ENCODE data around the gene IFRD2. TPM values are rescaled to one million over a fixed set of nuclear protein-coding genes. Genes with fewer than 3 reads are reported as not detected.

Gene IFRD2
- total RNA-seq, 5 donors from 2014 or later (not counting 1 experiment from before 2014, with no cell fraction given): 50.0 to 91.2 (median 75.9) TPM

DNA sequence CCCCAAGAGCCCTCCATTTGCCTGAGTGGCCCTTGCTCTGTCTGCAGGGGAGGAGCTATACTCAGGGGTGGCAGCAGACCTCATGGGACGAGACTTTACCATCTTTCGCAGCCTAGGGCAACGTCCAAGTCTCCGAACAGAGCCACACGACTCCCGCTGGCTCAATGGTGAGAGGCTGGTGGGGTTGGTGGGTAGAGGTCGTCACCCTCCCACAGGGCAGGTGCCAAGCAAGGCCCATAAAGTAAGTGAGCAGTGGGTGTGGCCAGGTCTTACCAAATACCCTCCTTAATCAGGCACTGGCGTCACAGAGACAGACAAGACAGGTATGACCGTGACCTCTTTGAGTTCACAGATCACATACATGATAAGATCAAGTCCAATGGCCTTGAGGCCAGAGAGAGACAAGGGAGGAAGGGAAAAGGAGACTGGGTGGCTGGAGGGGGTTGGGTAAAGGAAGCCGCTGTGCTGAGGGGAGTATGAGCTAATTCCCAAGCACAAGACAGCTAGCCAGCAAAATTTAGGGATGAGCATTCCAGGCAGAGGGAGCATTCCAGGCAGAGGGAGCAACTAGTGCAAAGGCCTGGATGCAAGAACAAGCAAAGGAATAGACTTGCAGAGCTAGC lies 20.8 kb downstream of the IFRD2 start:
- H3K4me1 Mint-ChIP-seq: peaks cover 23 to 28% (median 24%) of the 10 kb centered on the region in 3 donors
- ChIA-PET CTCF (interaction anchor here in 1 of 2 donors (0.9 to 1.1 kb wide), 2 partner anchors 28 to 77 kb away, joined by 3 to 6 read pairs; partner anchors contain the start of genes HYAL3 and NAA80), POLR2A (no interaction called here)
- Histone ChIP-seq H3K4me3 (ENCODE audit: control insufficient read depth in 1 of 2, extremely low read depth in 1 of 2, low read length in 1 of 2) (no peak overlapping the region), H3K4me1 (ENCODE audit: control insufficient read depth in 1 of 2, extremely low read depth in 1 of 2, insufficient read depth in 2 of 2, low read length in 2 of 2) (peaks cover 3 to 39% of the 10 kb centered on the region in 2 experiments), H3K27me3 (replicated peaks in 1 of 2; ENCODE audit: control insufficient read depth in 2 of 2, extremely low read depth in 1 of 2, insufficient read depth in 2 of 2, low read length in 1 of 2) (peaks cover 9 to 58% of the 10 kb centered on the region in 2 experiments), H3K9me3 (no peaks in the 10 kb centered on the region), H3K27ac (ENCODE audit: low read length) (no peak overlapping the region), H3K36me3 (ENCODE audit: control insufficient read depth in 2 of 2, extremely low read depth in 1 of 2, insufficient read depth in 1 of 2, low read length in 1 of 2) (no peaks in the 10 kb centered on the region)
- ATAC-seq (replicated peaks in 1 of 4) (no peak), DNase-seq (no peak)
- WGBS (ENCODE audit: insufficient coverage): 90% methylated on average over 3 of the region's 10 CpGs
- peaks cover 25 to 32% of the 10 kb centered on the region in 2 donors for H3K27me3 Mint-ChIP-seq
- no peak overlapping the region for H3K27ac Mint-ChIP-seq
- H3K9me3 Mint-ChIP-seq: no peaks in the 10 kb centered on the region
- no peak overlapping the region for H3K4me3 Mint-ChIP-seq
- H3K36me3 Mint-ChIP-seq: no peaks in the 10 kb centered on the region

DNA sequence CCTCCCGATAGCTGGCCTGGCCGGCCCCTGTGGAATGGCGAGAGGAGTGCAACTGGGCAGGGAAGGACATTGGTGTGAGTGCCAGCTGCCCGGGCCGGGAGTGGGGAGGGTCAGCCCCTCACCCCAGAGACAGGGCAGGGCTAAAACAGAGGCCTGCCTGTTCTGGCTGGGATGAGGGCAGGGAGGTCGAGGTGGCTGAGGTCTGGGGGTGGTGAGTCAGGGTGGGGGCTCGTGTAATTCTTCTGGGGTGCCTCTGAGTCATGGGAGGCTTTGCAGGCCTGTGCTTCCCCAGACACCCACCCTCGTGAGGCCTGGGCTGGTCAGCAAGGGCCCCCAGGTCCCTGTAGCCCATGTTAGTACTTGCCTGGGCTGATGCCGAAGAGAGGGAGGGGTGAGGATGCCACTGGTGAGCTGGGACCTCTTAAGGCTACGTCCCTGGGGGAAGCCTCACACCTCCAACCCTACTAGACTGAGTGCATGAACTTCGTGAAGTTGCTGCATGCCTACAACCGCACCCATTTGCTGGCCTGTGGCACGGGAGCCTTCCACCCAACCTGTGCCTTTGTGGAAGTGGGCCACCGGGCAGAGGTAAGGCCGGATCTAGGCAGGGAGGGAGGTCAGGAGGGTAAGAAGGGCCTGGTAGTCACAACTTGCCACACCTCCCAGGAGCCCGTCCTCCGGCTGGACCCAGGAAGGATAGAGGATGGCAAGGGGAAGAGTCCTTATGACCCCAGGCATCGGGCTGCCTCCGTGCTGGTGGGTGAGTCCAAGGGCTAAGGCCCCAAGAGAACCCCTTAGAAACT lies 21.6 kb downstream of the IFRD2 start:
- POLR2A ChIA-PET: no interaction called here
- no peak for ATAC-seq (replicated peaks in 1 of 4)
- WGBS (ENCODE audit: insufficient coverage): 88% methylated on average over 9 of the region's 19 CpGs

DNA sequence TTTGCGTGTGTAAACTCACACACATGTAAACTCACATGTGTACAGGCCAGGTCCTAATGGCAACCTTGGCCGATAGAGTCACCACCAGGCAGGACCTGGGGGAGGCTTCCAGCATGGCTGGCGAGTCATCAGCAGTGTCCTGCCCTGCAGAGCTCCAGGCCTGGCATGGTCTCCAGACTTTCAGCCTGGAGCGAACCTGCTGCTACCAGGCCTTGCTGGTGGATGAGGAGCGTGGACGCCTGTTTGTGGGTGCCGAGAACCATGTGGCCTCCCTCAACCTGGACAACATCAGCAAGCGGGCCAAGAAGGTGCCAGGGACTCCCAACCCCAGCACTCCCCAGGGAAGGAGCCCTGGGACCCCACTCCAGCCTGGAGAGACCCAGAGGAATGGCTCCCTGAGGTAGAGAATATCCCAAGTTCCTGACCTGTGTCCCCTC lies 22.2 kb downstream of the IFRD2 start:
- H3K36me3 Mint-ChIP-seq: no peaks in the 10 kb centered on the region
- Histone ChIP-seq H3K27me3 (replicated peaks in 1 of 2; ENCODE audit: control insufficient read depth in 2 of 2, extremely low read depth in 1 of 2, insufficient read depth in 2 of 2, low read length in 1 of 2) (peaks cover 7 to 60% of the 10 kb centered on the region in 2 experiments), H3K36me3 (ENCODE audit: control insufficient read depth in 2 of 2, extremely low read depth in 1 of 2, insufficient read depth in 1 of 2, low read length in 1 of 2) (no peaks in the 10 kb centered on the region), H3K4me3 (ENCODE audit: control insufficient read depth in 1 of 2, extremely low read depth in 1 of 2, low read length in 1 of 2) (no peak overlapping the region), H3K27ac (ENCODE audit: low read length) (no peak overlapping the region), H3K4me1 (ENCODE audit: control insufficient read depth in 1 of 2, extremely low read depth in 1 of 2, insufficient read depth in 2 of 2, low read length in 2 of 2) (peaks cover 2 to 25% of the 10 kb centered on the region in 2 experiments), H3K9me3 (no peaks in the 10 kb centered on the region)
- peaks cover 13 to 17% (median 14%) of the 10 kb centered on the region in 3 donors for H3K4me1 Mint-ChIP-seq
- ChIA-PET POLR2A (no interaction called here), CTCF (no interaction called here)
- H3K27ac Mint-ChIP-seq: no peak overlapping the region
- no peaks in the 10 kb centered on the region for H3K9me3 Mint-ChIP-seq
- ATAC-seq (replicated peaks in 1 of 4) (no peak), DNase-seq (no peak)
- peaks cover 13 to 20% of the 10 kb centered on the region in 2 donors for H3K27me3 Mint-ChIP-seq
- 93% methylated on average over 5 of the region's 8 CpGs for WGBS (ENCODE audit: insufficient coverage)
- no peak overlapping the region for H3K4me3 Mint-ChIP-seq

More for the DNA sequence above, 21.6 kb downstream of the IFRD2 start:
- H3K4me3 Mint-ChIP-seq: no peak overlapping the region
- H3K4me1 Mint-ChIP-seq: peaks cover 18 to 23% (median 19%) of the 10 kb centered on the region in 3 donors
- no peak overlapping the region for H3K27ac ChIP-seq (ENCODE audit: low read length)
- no peak overlapping the region for H3K4me3 ChIP-seq (ENCODE audit: control insufficient read depth in 1 of 2, extremely low read depth in 1 of 2, low read length in 1 of 2)
- DNase-seq: no peak
- no peaks in the 10 kb centered on the region for H3K36me3 ChIP-seq (ENCODE audit: control insufficient read depth in 2 of 2, extremely low read depth in 1 of 2, insufficient read depth in 1 of 2, low read length in 1 of 2)
- H3K27ac Mint-ChIP-seq: no peak overlapping the region
- peaks cover 7 to 60% of the 10 kb centered on the region in 2 experiments for H3K27me3 ChIP-seq (replicated peaks in 1 of 2; ENCODE audit: control insufficient read depth in 2 of 2, extremely low read depth in 1 of 2, insufficient read depth in 2 of 2, low read length in 1 of 2)
- CTCF ChIA-PET: interaction anchor here in 1 of 2 donors (0.9 kb wide), 1 partner anchor 29 kb away, joined by 3 read pairs; the partner anchor contains the start of genes HYAL3 and NAA80
- no peaks in the 10 kb centered on the region for H3K36me3 Mint-ChIP-seq
- no peaks in the 10 kb centered on the region for H3K9me3 Mint-ChIP-seq
- H3K4me1 ChIP-seq (ENCODE audit: control insufficient read depth in 1 of 2, extremely low read depth in 1 of 2, insufficient read depth in 2 of 2, low read length in 2 of 2): peaks cover 2 to 31% of the 10 kb centered on the region in 2 experiments
- H3K9me3 ChIP-seq: no peaks in the 10 kb centered on the region
- peaks cover 20 to 25% of the 10 kb centered on the region in 2 donors for H3K27me3 Mint-ChIP-seq

DNA sequence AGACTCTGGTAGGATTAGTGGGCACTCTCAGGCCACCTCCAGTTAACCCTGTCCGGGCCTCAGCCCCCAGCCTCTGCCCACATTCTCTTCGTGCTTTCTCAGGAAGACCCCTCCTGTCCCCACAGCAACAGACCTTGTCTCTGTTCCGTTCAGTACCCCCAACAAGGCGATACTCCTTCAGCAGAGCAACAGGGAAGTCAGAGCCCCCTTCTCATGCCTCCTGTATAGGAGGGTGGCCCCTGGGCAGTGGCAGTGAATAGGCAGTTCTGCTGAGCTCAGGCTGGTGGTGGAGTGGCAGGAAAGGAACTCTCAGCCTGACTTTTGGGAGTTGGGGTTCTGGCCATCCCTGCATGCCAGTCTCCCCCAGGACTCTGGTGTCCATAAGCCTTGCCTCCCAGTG lies 22.8 kb downstream of the IFRD2 start:
- ATAC-seq (replicated peaks in 1 of 4) (no peak), DNase-seq (no peak)
- Mint-ChIP-seq H3K27me3 (peaks cover 11 to 15% of the 10 kb centered on the region in 2 donors), H3K9me3 (no peaks in the 10 kb centered on the region), H3K36me3 (no peaks in the 10 kb centered on the region), H3K27ac (no peak overlapping the region), H3K4me3 (no peak overlapping the region), H3K4me1 (peaks cover 10 to 13% (median 11%) of the 10 kb centered on the region in 3 donors)
- Histone ChIP-seq H3K27ac (ENCODE audit: low read length) (no peak overlapping the region), H3K4me3 (ENCODE audit: control insufficient read depth in 1 of 2, extremely low read depth in 1 of 2, low read length in 1 of 2) (no peak overlapping the region), H3K9me3 (no peaks in the 10 kb centered on the region), H3K27me3 (replicated peaks in 1 of 2; ENCODE audit: control insufficient read depth in 2 of 2, extremely low read depth in 1 of 2, insufficient read depth in 2 of 2, low read length in 1 of 2) (peaks cover 7 to 58% of the 10 kb centered on the region in 2 experiments), H3K36me3 (ENCODE audit: control insufficient read depth in 2 of 2, extremely low read depth in 1 of 2, insufficient read depth in 1 of 2, low read length in 1 of 2) (no peaks in the 10 kb centered on the region), H3K4me1 (ENCODE audit: control insufficient read depth in 1 of 2, extremely low read depth in 1 of 2, insufficient read depth in 2 of 2, low read length in 2 of 2) (peaks cover 1 to 19% of the 10 kb centered on the region in 2 experiments)
- POLR2A ChIA-PET: interaction anchor here in 1 of 2 donors (0.7 kb wide), 1 partner anchor 353 kb away, joined by 6 read pairs; no protein-coding TSS in a partner anchor
- 57% methylated on average over 1 of the region's 4 CpGs for WGBS (ENCODE audit: insufficient coverage)
- CTCF ChIA-PET: no interaction called here

DNA sequence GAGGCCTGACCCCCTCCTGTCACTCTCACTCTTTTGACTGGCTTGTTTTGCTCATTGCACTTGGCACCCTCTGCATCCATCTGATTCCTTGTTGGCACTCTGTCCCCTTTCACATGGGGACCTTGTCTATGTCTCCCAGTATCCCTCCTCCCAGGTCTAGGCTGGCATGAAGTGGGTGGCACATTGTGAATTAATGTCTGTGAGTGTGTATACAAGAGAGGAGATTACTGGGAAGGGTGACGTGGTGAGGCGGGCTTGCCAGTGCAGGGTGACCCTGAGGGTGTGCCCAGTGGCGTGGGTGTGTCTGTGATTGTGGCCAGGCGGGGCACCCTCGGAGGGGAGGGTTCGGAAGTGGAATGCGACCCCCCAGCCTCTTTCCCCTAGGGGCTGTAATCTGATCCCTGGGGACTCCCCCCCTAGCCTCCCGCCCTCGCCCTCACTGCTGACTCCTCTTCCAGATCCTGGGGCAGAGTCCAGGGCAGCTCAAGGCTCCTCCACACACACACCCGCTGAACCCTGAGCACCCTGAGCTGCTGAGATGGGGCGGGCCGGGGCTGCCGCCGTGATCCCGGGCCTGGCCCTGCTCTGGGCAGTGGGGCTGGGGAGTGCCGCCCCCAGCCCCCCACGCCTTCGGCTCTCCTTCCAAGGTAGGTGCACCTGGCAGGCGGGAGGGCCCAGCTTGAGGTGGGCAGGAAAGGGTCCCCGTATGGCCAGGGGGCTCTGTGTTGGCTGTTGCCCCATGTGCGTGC lies 23.4 kb downstream of the IFRD2 start, which contains the start of gene SEMA3B:
SEMA3B (plus strand) TSS at position 445 of the 749 bp plus-strand sequence; CDS start at position 539, 94 bp downstream.
- H3K36me3 ChIP-seq (ENCODE audit: control insufficient read depth in 2 of 2, extremely low read depth in 1 of 2, insufficient read depth in 1 of 2, low read length in 1 of 2): no peaks in the 10 kb centered on the region
- peaks cover 0 to 13% of the 10 kb centered on the region in 2 experiments for H3K4me1 ChIP-seq (ENCODE audit: control insufficient read depth in 1 of 2, extremely low read depth in 1 of 2, insufficient read depth in 2 of 2, low read length in 2 of 2)
- WGBS (ENCODE audit: insufficient coverage): 86% methylated on average over 15 of the region's 21 CpGs
- H3K9me3 ChIP-seq: no peaks in the 10 kb centered on the region
- Mint-ChIP-seq H3K4me3 (no peak within 1 kb of the TSS), H3K27ac (no peak within 1 kb of the TSS), H3K27me3 (peaks cover 6 to 10% of the 10 kb centered on the region in 2 donors), H3K9me3 (no peaks in the 10 kb centered on the region), H3K36me3 (no peaks in the 10 kb centered on the region), H3K4me1 (peaks cover 5 to 8% (median 6%) of the 10 kb centered on the region in 3 donors)
- CTCF ChIA-PET: no interaction called here
- DNase-seq: no peak
- no peak within 1 kb of the TSS for H3K4me3 ChIP-seq (ENCODE audit: control insufficient read depth in 1 of 2, extremely low read depth in 1 of 2, low read length in 1 of 2)
- peaks cover 1 to 52% of the 10 kb centered on the region in 2 experiments for H3K27me3 ChIP-seq (replicated peaks in 1 of 2; ENCODE audit: control insufficient read depth in 2 of 2, extremely low read depth in 1 of 2, insufficient read depth in 2 of 2, low read length in 1 of 2)
- no peak for ATAC-seq (replicated peaks in 1 of 4)
- POLR2A ChIA-PET: interaction anchor here in 1 of 2 donors (0.7 kb wide), 1 partner anchor 353 kb away, joined by 6 read pairs; no protein-coding TSS in a partner anchor
- no peak within 1 kb of the TSS for H3K27ac ChIP-seq (ENCODE audit: low read length)

DNA sequence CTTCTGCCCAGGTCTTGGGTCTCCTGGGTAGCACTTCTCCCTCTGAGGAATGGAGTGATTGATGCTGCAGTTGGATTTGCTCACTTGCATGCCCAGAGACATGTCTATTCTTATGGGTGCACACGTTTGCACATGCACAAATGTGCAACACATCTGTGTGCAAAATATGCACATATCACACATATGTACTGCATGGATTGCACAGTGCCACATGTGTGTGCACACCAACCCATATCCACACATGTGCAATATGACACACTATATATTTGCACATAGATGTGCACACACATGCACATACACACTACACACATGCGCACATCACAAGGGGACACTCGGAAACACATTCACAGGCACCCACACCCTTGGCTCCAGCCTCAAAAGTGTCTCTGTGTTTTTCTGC lies 24.0 kb downstream of the IFRD2 start:
- no peak overlapping the region for H3K4me3 ChIP-seq (ENCODE audit: control insufficient read depth in 1 of 2, extremely low read depth in 1 of 2, low read length in 1 of 2)
- Mint-ChIP-seq H3K9me3 (no peaks in the 10 kb centered on the region), H3K36me3 (no peaks in the 10 kb centered on the region), H3K27ac (no peak overlapping the region), H3K27me3 (peaks cover 6 to 8% of the 10 kb centered on the region in 2 donors), H3K4me3 (no peak overlapping the region), H3K4me1 (peaks cover 4 to 6% (median 6%) of the 10 kb centered on the region in 3 donors)
- peaks cover 0 to 7% of the 10 kb centered on the region in 2 experiments for H3K4me1 ChIP-seq (ENCODE audit: control insufficient read depth in 1 of 2, extremely low read depth in 1 of 2, insufficient read depth in 2 of 2, low read length in 2 of 2)
- no peaks in the 10 kb centered on the region for H3K9me3 ChIP-seq
- WGBS (ENCODE audit: insufficient coverage): 63% methylated on average over 3 of the region's 3 CpGs
- POLR2A ChIA-PET: no interaction called here
- CTCF ChIA-PET: no interaction called here
- DNase-seq (no peak), ATAC-seq (replicated peaks in 1 of 4) (no peak)
- peaks cover 0 to 46% of the 10 kb centered on the region in 2 experiments for H3K27me3 ChIP-seq (replicated peaks in 1 of 2; ENCODE audit: control insufficient read depth in 2 of 2, extremely low read depth in 1 of 2, insufficient read depth in 2 of 2, low read length in 1 of 2)
- H3K27ac ChIP-seq (ENCODE audit: low read length): no peak overlapping the region
- no peaks in the 10 kb centered on the region for H3K36me3 ChIP-seq (ENCODE audit: control insufficient read depth in 2 of 2, extremely low read depth in 1 of 2, insufficient read depth in 1 of 2, low read length in 1 of 2)

All from T-cell (primary cell).